HepG2 (cell line): ENCODE data around the gene PIM1. TPM values are rescaled to one million over a fixed set of nuclear protein-coding genes. Genes with fewer than 3 reads are reported as not detected.

Experiments
- ARNT ChIP-seq: fragments of 450-650 bp; IDR thresholded peaks from 2 replicates; pipeline ENCODE4 v1.6.1; 2017
- ARNTL ChIP-seq: sonication (generic); formaldehyde crosslinking; IDR thresholded peaks from 2 replicates; pipeline ENCODE4 v1.4.0; 2020; ENCODE audit warnings: mild to moderate bottlenecking, missing genetic modification reagents
- ETV5 ChIP-seq: IDR thresholded peaks from 2 replicates; pipeline ENCODE4 v1.6.1; 2018; ENCODE audit warnings: missing biosample characterization, missing genetic modification reagents, inconsistent platforms, borderline replicate concordance
- GATAD2A ChIP-seq: IDR thresholded peaks from 2 replicates; pipeline ENCODE4 v1.6.1; 2016
- HNF4G ChIP-seq, 2 experiments: sonication (generic) in 1 of 2; formaldehyde crosslinking in 1 of 2; IDR thresholded peaks; 2 replicates each; pipeline versions ENCODE4 v1.4.0 to v1.6.1; 2011 to 2020; ENCODE audit warnings: borderline replicate concordance in 2 of 2, low read depth in 2 of 2, mild to moderate bottlenecking in 2 of 2, low read length in 1 of 2, missing genetic modification reagents in 1 of 2, moderate library complexity in 1 of 2
- HNRNPL ChIP-seq: fragments of 200-400 bp; formaldehyde crosslinking; IDR thresholded peaks from 2 replicates; pipeline ENCODE4 v1.6.1; 2017; ENCODE audit warnings: mild to moderate bottlenecking, low read depth, low read length
- LCORL ChIP-seq, 2 experiments: fragments of 450-650 bp in 1 of 2; sonication (generic) in 1 of 2; formaldehyde crosslinking in 1 of 2; IDR thresholded peaks; 2 replicates each; pipeline versions ENCODE4 v1.5.0 to v1.6.1; 2017 to 2020; ENCODE audit warnings: antibody characterized with exemption in 1 of 2, missing genetic modification reagents in 1 of 2
- MXI1 ChIP-seq: IDR thresholded peaks from 3 replicates; pipeline ENCODE4 v1.6.1; 2012; ENCODE audit warnings: low read depth, low read length, inconsistent platforms, borderline replicate concordance
- NONO ChIP-seq, 2 experiments: fragments of 450-650 bp in 1 of 2; sonication (generic) in 1 of 2; formaldehyde crosslinking in 1 of 2; IDR thresholded peaks in 1 of 2; conservative IDR thresholded peaks in 1 of 2; 2 replicates each; pipeline versions ENCODE4 v1.6.1 to v1.8.0; 2017 to 2022; ENCODE audit warnings: mild to moderate bottlenecking in 1 of 2, missing genetic modification reagents in 1 of 2, moderate library complexity in 1 of 2
- NR2F6 ChIP-seq, 2 experiments: IDR thresholded peaks; 2 replicates each; pipeline ENCODE4 v1.6.1; 2016; ENCODE audit warnings: antibody characterized with exemption in 1 of 2, mild to moderate bottlenecking in 1 of 2
- PHF21A ChIP-seq: sonication (generic); formaldehyde crosslinking; IDR thresholded peaks from 2 replicates; pipeline ENCODE4 v1.5.0; 2020; ENCODE audit warnings: mild to moderate bottlenecking, missing genetic modification reagents
- RAD21 ChIP-seq: fragments of 450-650 bp; formaldehyde crosslinking; IDR thresholded peaks from 2 replicates; pipeline ENCODE4 v1.5.0; 2020; ENCODE audit warnings: mild to moderate bottlenecking
- SOX13 ChIP-seq, 3 experiments: fragments of 450-650 bp in 1 of 3; sonication (generic) in 1 of 3; formaldehyde crosslinking in 1 of 3; IDR thresholded peaks in 2 of 3; conservative IDR thresholded peaks in 1 of 3; 2 replicates each; pipeline versions ENCODE4 v1.5.0 to v1.6.1; 2016 to 2020; ENCODE audit warnings: antibody characterized with exemption in 1 of 3, mild to moderate bottlenecking in 1 of 3, missing compliant biosample characterization in 1 of 3, missing genetic modification reagents in 1 of 3, moderate library complexity in 1 of 3
- YEATS4 ChIP-seq: sonication (generic); formaldehyde crosslinking; IDR thresholded peaks from 2 replicates; pipeline ENCODE4 v1.4.0; 2020; ENCODE audit warnings: missing genetic modification reagents, borderline replicate concordance
- ZBTB7A ChIP-seq: sonication (generic); formaldehyde crosslinking; IDR thresholded peaks from 2 replicates; pipeline ENCODE4 v1.8.0; 2022; ENCODE audit warnings: mild to moderate bottlenecking, missing genetic modification reagents
- ZNF230 ChIP-seq: sonication (generic); formaldehyde crosslinking; IDR thresholded peaks from 2 replicates; pipeline ENCODE4 v1.4.0; 2020; ENCODE audit warnings: mild to moderate bottlenecking, missing genetic modification reagents
- ZNF605 ChIP-seq: sonication (generic); formaldehyde crosslinking; IDR thresholded peaks from 2 replicates; pipeline ENCODE4 v1.8.0; 2022; ENCODE audit warnings: mild to moderate bottlenecking, missing genetic modification reagents
- polyA plus RNA-seq, 8 experiments: library from polyadenylated mRNA; depleted of rRNA in 3 of 8; stranded (reverse) in 7 of 8; unstranded in 1 of 8; fragments of >200 nt; fragmentation: Illumina TruSeq in 4 of 8; extraction: Trizol in 4 of 8; gene quantifications; 2 replicates each; pipeline versions ENCODE4 v1.2.1 to v1.2.3, GENCODE V29; 2011 to 2016; ENCODE audit warnings: low read depth in 4 of 8, missing spikeins in 1 of 8, mixed read lengths in 1 of 8; ENCODE audit not compliant: insufficient read depth in 1 of 8
- total RNA-seq, 5 experiments: library from RNA; depleted of rRNA; stranded (reverse); fragments of >200 nt; fragmentation: Illumina TruSeq; extraction: Trizol; gene quantifications; 2 replicates each; pipeline ENCODE4 v1.2.3, GENCODE V29; 2016; ENCODE audit warnings: low read depth in 1 of 5
- TF ChIP-seq, protein P1 (sequence below): sonication (generic); formaldehyde crosslinking; IDR thresholded peaks from 2 replicates; pipeline ENCODE4 v1.8.0; 2022; ENCODE audit warnings: missing genetic modification reagents, mild to moderate bottlenecking, moderate library complexity, borderline replicate concordance
- TF ChIP-seq, protein P2 (sequence below): sonication (generic); formaldehyde crosslinking; IDR thresholded peaks from 2 replicates; pipeline ENCODE4 v1.4.0; 2020; ENCODE audit warnings: missing genetic modification reagents
- TF ChIP-seq, protein P3 (sequence below): sonication (generic); formaldehyde crosslinking; IDR thresholded peaks from 2 replicates; pipeline ENCODE4 v1.8.1; 2023; ENCODE audit warnings: mild to moderate bottlenecking, missing genetic modification reagents

Gene PIM1
- total and polyA plus RNA-seq, 2 of the 13 experiments (the other 11 are each of a cell fraction or from before 2014, with no cell fraction given) = 29.4 to 117 TPM

DNA sequence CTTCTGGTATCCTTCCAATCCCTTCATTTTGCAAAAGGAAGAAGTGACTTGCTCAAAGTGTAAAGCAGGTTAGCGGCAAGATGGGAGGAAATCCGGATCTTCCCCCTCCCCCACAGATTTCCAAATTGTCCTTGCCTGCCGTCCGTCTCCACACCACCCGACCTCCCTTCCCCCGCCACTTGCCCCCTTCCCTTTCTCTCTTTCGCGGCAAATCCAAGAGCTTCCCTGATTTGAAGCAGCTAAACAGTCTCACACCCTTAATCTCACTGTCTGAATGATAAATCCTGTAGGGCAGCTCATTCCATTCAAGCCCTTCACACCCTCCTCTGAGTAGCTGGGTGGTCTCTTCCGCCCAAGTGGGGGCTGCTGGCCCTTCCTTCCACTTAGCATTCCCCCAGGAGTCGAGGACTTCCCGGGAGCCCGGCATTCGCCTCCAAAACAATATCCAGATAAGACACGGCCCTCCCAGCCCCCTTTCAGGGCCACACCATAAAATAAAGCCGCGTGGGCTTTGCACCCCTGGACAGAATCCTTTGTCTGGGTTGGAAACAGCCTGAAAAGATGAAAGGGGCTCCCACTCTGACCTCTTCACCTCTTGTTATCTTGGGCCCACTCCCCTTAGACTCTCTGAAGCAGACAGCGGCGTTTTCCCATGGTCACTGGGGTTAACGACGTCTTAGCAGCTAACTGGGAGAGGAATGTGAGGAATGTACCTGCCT lies 44.0 kb upstream of the PIM1 start (continued):
- TF ChIP-seq, protein P1, sequence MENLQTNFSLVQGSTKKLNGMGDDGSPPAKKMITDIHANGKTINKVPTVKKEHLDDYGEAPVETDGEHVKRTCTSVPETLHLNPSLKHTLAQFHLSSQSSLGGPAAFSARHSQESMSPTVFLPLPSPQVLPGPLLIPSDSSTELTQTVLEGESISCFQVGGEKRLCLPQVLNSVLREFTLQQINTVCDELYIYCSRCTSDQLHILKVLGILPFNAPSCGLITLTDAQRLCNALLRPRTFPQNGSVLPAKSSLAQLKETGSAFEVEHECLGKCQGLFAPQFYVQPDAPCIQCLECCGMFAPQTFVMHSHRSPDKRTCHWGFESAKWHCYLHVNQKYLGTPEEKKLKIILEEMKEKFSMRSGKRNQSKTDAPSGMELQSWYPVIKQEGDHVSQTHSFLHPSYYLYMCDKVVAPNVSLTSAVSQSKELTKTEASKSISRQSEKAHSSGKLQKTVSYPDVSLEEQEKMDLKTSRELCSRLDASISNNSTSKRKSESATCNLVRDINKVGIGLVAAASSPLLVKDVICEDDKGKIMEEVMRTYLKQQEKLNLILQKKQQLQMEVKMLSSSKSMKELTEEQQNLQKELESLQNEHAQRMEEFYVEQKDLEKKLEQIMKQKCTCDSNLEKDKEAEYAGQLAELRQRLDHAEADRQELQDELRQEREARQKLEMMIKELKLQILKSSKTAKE (CRISPR knock-in tag) = peak; percentile 82
- TF ChIP-seq SOX13 (IDR thresholded peaks at IDR 0.05) = peak; percentile 41; the same call in 1 of the 2 replicates
- TF ChIP-seq SOX13 (CRISPR knock-in tag; conservative IDR thresholded peaks at IDR 0.05 in 1 of 2, IDR thresholded peaks at IDR 0.05 in 1 of 2) = peak in 1 of 2 experiments; percentile 82; a peak in 2 of 4 replicates
- TF ChIP-seq NR2F6 (IDR thresholded peaks at IDR 0.05) = peak; percentile 98
- peak; percentile 93 for TF ChIP-seq NR2F6 (CRISPR knock-in tag; IDR thresholded peaks at IDR 0.05)
- 0 out of 2 replicates have a peak, but pooled peaks have one; percentile 78 for TF ChIP-seq ZBTB7A (CRISPR knock-in tag)
- TF ChIP-seq ZNF230 = 0 out of 2 replicates have a peak, but pooled peaks have one; percentile 39
- 0 out of 2 replicates have a peak, but pooled peaks have one; percentile 5 for TF ChIP-seq ETV5 (CRISPR knock-in tag)
- TF ChIP-seq LCORL (IDR thresholded peaks at IDR 0.05) = no peak
- peak; percentile 24; the same call in 1 of the 2 replicates for TF ChIP-seq LCORL (CRISPR knock-in tag; IDR thresholded peaks at IDR 0.05)
- no peak for TF ChIP-seq NONO (IDR thresholded peaks at IDR 0.05)
- peak; percentile 47; the same call in 1 of the 2 replicates for TF ChIP-seq NONO (CRISPR knock-in tag; conservative IDR thresholded peaks at IDR 0.05)
- 0 out of 3 replicates have a peak, but pooled peaks have one; percentile 28 for TF ChIP-seq MXI1
- TF ChIP-seq GATAD2A = peak; percentile 84
- peak; percentile 52; the same call in 1 of the 2 replicates for TF ChIP-seq PHF21A
- TF ChIP-seq ZNF605 (CRISPR knock-in tag) = peak; percentile 70; the same call in 1 of the 2 replicates
- TF ChIP-seq ARNT = no peak
- TF ChIP-seq HNRNPL = no peak
- TF ChIP-seq YEATS4 (CRISPR knock-in tag) = 0 out of 2 replicates have a peak, but pooled peaks have one; percentile 28
- TF ChIP-seq, protein P2, sequence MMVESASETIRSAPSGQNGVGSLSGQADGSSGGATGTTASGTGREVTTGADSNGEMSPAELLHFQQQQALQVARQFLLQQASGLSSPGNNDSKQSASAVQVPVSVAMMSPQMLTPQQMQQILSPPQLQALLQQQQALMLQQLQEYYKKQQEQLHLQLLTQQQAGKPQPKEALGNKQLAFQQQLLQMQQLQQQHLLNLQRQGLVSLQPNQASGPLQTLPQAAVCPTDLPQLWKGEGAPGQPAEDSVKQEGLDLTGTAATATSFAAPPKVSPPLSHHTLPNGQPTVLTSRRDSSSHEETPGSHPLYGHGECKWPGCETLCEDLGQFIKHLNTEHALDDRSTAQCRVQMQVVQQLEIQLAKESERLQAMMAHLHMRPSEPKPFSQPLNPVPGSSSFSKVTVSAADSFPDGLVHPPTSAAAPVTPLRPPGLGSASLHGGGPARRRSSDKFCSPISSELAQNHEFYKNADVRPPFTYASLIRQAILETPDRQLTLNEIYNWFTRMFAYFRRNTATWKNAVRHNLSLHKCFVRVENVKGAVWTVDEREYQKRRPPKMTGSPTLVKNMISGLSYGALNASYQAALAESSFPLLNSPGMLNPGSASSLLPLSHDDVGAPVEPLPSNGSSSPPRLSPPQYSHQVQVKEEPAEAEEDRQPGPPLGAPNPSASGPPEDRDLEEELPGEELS = peak; percentile 69
- peak; percentile 47; the same call in 1 of the 2 replicates for TF ChIP-seq HNF4G (IDR thresholded peaks at IDR 0.05; ENCODE audit: borderline replicate concordance, low read depth, low read length)
- TF ChIP-seq HNF4G (CRISPR knock-in tag; IDR thresholded peaks at IDR 0.05; ENCODE audit: borderline replicate concordance, low read depth) = 0 out of 2 replicates have a peak, but pooled peaks have one; percentile 47
- TF ChIP-seq, protein P3, sequence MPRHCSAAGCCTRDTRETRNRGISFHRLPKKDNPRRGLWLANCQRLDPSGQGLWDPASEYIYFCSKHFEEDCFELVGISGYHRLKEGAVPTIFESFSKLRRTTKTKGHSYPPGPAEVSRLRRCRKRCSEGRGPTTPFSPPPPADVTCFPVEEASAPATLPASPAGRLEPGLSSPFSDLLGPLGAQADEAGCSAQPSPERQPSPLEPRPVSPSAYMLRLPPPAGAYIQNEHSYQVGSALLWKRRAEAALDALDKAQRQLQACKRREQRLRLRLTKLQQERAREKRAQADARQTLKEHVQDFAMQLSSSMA (CRISPR knock-in tag) = peak; percentile 53; the same call in 1 of the 2 replicates
- TF ChIP-seq ARNTL (CRISPR knock-in tag) = 0 out of 2 replicates have a peak, but pooled peaks have one; percentile 29
- no peak for TF ChIP-seq RAD21 (CRISPR knock-in tag)
